OCI-LY3 (cell line): Measurements from ENCODE around the gene KCNIP4.

Experiments
- H2AFZ ChIP-seq: fragments of 200-600, 300-600 bp; shearing (Covaris generic); 2 replicates; pipeline ENCODE4 v1.6.0; 2014; ENCODE audit warnings: antibody characterized with exemption, low read depth, low read length
- H3K27ac ChIP-seq: fragments of 200-600, 300-600 bp; sonication (generic); 2 replicates; pipeline ENCODE4 v1.5.1; 2014; ENCODE audit warnings: mild to moderate bottlenecking, low read length, moderate library complexity, mixed read lengths
- H3K27me3 ChIP-seq: fragments of 200-600, 300-600 bp; sonication (generic); 2 replicates; pipeline ENCODE4 v1.6.1; 2014; ENCODE audit warnings: low read depth, low read length, mixed read lengths
- H3K36me3 ChIP-seq: fragments of 200-600, 300-600 bp; sonication (generic); replicated peaks from 2 replicates; pipeline ENCODE3; 2014; ENCODE audit warnings: low read depth, low read length, mixed read lengths
- H3K4me1 ChIP-seq: fragments of 300-600, 200-600 bp; sonication (generic); 2 replicates; pipeline ENCODE4 v1.6.1; 2014; ENCODE audit warnings: low read length, mixed read lengths
- H3K4me2 ChIP-seq: fragments of 200-600, 300-600 bp; sonication (generic); 2 replicates; pipeline ENCODE4 v1.6.1; 2014; ENCODE audit warnings: low read length, mixed read lengths
- H3K4me3 ChIP-seq: fragments of 300-600, 200-600 bp; sonication (generic); 2 replicates; pipeline ENCODE4 v1.5.1; 2014; ENCODE audit warnings: antibody characterized with exemption, mild to moderate bottlenecking, low read length, moderate library complexity
- H3K79me2 ChIP-seq: fragments of 300-600, 200-600 bp; shearing (Covaris generic); 2 replicates; pipeline ENCODE4 v1.6.1; 2014; ENCODE audit warnings: mild to moderate bottlenecking, low read length, mixed read lengths
- H3K9ac ChIP-seq: fragments of 300-600, 200-600 bp; shearing (Covaris generic); 2 replicates; pipeline ENCODE4 v1.6.0; 2014; ENCODE audit warnings: mild to moderate bottlenecking, low read length, moderate library complexity
- H3K9me3 ChIP-seq: fragments of 200-600, 300-600 bp; shearing (Covaris generic); 2 replicates; pipeline ENCODE4 v1.6.1; 2014; ENCODE audit warnings: low read length, mixed read lengths; ENCODE audit not compliant: insufficient read depth
- H4K20me1 ChIP-seq: fragments of 200-600, 300-600 bp; sonication (generic); 2 replicates; pipeline ENCODE4 v1.6.1; 2016; ENCODE audit warnings: low read length, mixed read lengths; ENCODE audit not compliant: insufficient read depth
- CTCF ChIP-seq: fragments of 200-600, 300-600 bp; sonication (generic); IDR thresholded peaks from 2 replicates; pipeline ENCODE4 v1.5.1; 2014; ENCODE audit warnings: antibody characterized with exemption, low read length, low read depth
- EZH2phosphoT487 ChIP-seq: fragments of 200-600 bp; shearing (Covaris generic); IDR thresholded peaks from 2 replicates; pipeline ENCODE4 v1.6.1; 2018; ENCODE audit warnings: antibody characterized with exemption, mixed run types, low read depth

The KCNIP4 gene

GRCh38 chr4:21677173-21677572 is 271.4 kb downstream of the KCNIP4 start:
- no peaks in the 10 kb centered on the region for H4K20me1 ChIP-seq
- H3K27ac ChIP-seq: no peak overlapping the region
- no peaks in the 10 kb centered on the region for H3K9me3 ChIP-seq
- H2AFZ ChIP-seq: no peak overlapping the region
- no peaks in the 10 kb centered on the region for H3K4me1 ChIP-seq
- no peaks in the 10 kb centered on the region for H3K79me2 ChIP-seq
- H3K36me3 ChIP-seq: no peaks in the 10 kb centered on the region
- TF ChIP-seq EZH2phosphoT487 (no peak), CTCF (no peak)
- no peak overlapping the region for H3K4me3 ChIP-seq
- H3K27me3 ChIP-seq: no peaks in the 10 kb centered on the region
- no peak overlapping the region for H3K9ac ChIP-seq
- H3K4me2 ChIP-seq: no peak overlapping the region

DNA sequence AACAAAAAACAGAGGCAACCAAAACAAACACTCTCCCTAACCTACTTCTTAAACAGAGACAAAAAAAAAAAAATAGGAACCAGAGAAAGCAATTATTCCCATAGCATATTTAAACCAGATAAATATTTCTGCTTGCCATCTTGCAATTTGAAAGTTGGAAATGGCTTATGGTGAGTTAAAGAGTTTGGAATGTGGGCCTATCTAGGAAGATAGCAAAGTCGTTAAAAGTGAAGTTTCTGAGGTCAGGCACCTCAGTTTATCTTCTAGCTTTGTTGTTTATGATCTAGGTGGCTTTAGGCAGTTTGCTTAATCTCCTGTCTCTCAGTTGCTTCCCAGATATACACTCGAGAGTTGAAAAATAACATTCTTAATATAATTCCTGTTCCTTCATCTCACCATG is 284.2 kb downstream of the KCNIP4 start:
- TF ChIP-seq CTCF (no peak), EZH2phosphoT487 (no peak)
- no peaks in the 10 kb centered on the region for H3K4me1 ChIP-seq
- H3K4me2 ChIP-seq: no peak overlapping the region
- no peak overlapping the region for H3K4me3 ChIP-seq
- H3K27ac ChIP-seq: no peak overlapping the region
- no peaks in the 10 kb centered on the region for H3K36me3 ChIP-seq
- H3K9ac ChIP-seq: no peak overlapping the region
- H3K79me2 ChIP-seq: no peaks in the 10 kb centered on the region
- no peaks in the 10 kb centered on the region for H4K20me1 ChIP-seq
- no peaks in the 10 kb centered on the region; the same call in 1 of the 2 replicates for H3K27me3 ChIP-seq
- no peaks in the 10 kb centered on the region for H3K9me3 ChIP-seq
- H2AFZ ChIP-seq: no peak overlapping the region

GRCh38 chr4:21656832-21657231 is 291.7 kb downstream of the KCNIP4 start:
- Histone ChIP-seq H3K4me3 (no peak overlapping the region), H4K20me1 (no peaks in the 10 kb centered on the region), H3K4me1 (no peaks in the 10 kb centered on the region), H3K4me2 (no peak overlapping the region), H3K27me3 (no peaks in the 10 kb centered on the region), H3K9me3 (no peaks in the 10 kb centered on the region), H3K79me2 (no peaks in the 10 kb centered on the region), H3K36me3 (no peaks in the 10 kb centered on the region), H3K27ac (no peak overlapping the region), H2AFZ (no peak overlapping the region), H3K9ac (no peak overlapping the region)
- TF ChIP-seq CTCF: no peak

GRCh38 chr4:21655031-21655430 is 293.5 kb downstream of the KCNIP4 start:
- no peak overlapping the region for H3K4me2 ChIP-seq
- H3K36me3 ChIP-seq: no peaks in the 10 kb centered on the region
- no peak overlapping the region for H3K9ac ChIP-seq
- no peaks in the 10 kb centered on the region for H4K20me1 ChIP-seq
- no peak overlapping the region for H2AFZ ChIP-seq
- H3K27me3 ChIP-seq: no peaks in the 10 kb centered on the region
- TF ChIP-seq EZH2phosphoT487: no peak
- no peak for TF ChIP-seq CTCF
- no peaks in the 10 kb centered on the region for H3K79me2 ChIP-seq
- H3K27ac ChIP-seq: no peak overlapping the region
- H3K4me1 ChIP-seq: no peaks in the 10 kb centered on the region
- H3K9me3 ChIP-seq: no peaks in the 10 kb centered on the region
- H3K4me3 ChIP-seq: no peak overlapping the region
